ENCODE measurements around the gene C7orf57.

C7orf57 gene

DNA sequence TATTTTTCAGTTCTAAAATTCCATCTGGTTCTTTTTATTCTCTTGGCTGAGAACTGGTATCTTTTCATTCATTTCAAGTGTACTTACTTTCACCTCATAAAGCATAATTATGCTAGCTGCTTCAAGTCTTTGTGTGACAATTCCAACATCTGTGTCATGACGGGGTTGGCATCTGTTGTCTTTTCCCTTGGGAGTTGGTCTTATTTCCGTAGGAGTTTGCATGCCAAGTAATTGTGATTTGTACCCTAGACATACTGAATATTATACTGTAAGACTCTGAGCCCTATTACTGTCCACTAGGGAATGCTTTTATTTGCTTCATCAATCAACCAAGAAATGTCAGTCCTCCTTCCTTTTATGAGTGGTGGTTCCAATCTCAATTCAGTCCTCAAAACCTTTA, 31.3 kb upstream of the C7orf57 start:
- no peak overlapping the region for H3K4me3 ChIP-seq (ENCODE audit: insufficient read depth, low read depth, low read length, poor library complexity, severe bottlenecking)
- no peak overlapping the region for H3K27ac ChIP-seq (ENCODE audit: insufficient read depth, low read length, poor library complexity, severe bottlenecking)
- peaks cover 4% of the 10 kb centered on the region for H3K27me3 ChIP-seq (replicated peaks; ENCODE audit: control insufficient read depth, insufficient read depth, low read length, poor library complexity, severe bottlenecking)
- no peaks in the 10 kb centered on the region for H3K4me1 ChIP-seq (ENCODE audit: control insufficient read depth, insufficient read depth, low read length, poor library complexity, severe bottlenecking)
- no peaks in the 10 kb centered on the region for H3K9me3 ChIP-seq (ENCODE audit: control insufficient read depth, low read length)
- no peaks in the 10 kb centered on the region for H3K36me3 ChIP-seq (ENCODE audit: control insufficient read depth, insufficient read depth, low read length)
- DNase-seq = no peak

- Histone ChIP-seq H3K27me3 (replicated peaks; ENCODE audit: control insufficient read depth, insufficient read depth, low read length, poor library complexity, severe bottlenecking) (peaks cover 4% of the 10 kb centered on the region), H3K4me3 (ENCODE audit: insufficient read depth, low read depth, low read length, poor library complexity, severe bottlenecking) (no peak overlapping the region), H3K4me1 (ENCODE audit: control insufficient read depth, insufficient read depth, low read length, poor library complexity, severe bottlenecking) (no peaks in the 10 kb centered on the region), H3K36me3 (ENCODE audit: control insufficient read depth, insufficient read depth, low read length) (no peaks in the 10 kb centered on the region), H3K9me3 (ENCODE audit: control insufficient read depth, low read length) (no peaks in the 10 kb centered on the region), H3K27ac (ENCODE audit: insufficient read depth, low read length, poor library complexity, severe bottlenecking) (no peak overlapping the region)
- no peak for DNase-seq
These were observed 30.7 kb upstream of the C7orf57 start for GRCh38 chr7:48004638-48005037.

GRCh38 chr7:48006866-48007265, 28.5 kb upstream of the C7orf57 start:
- Histone ChIP-seq H3K4me1 (ENCODE audit: control insufficient read depth, insufficient read depth, low read length, poor library complexity, severe bottlenecking) (no peaks in the 10 kb centered on the region), H3K9me3 (ENCODE audit: control insufficient read depth, low read length) (no peaks in the 10 kb centered on the region), H3K4me3 (ENCODE audit: insufficient read depth, low read depth, low read length, poor library complexity, severe bottlenecking) (no peak overlapping the region), H3K27ac (ENCODE audit: insufficient read depth, low read length, poor library complexity, severe bottlenecking) (no peak overlapping the region), H3K36me3 (ENCODE audit: control insufficient read depth, insufficient read depth, low read length) (no peaks in the 10 kb centered on the region), H3K27me3 (replicated peaks; ENCODE audit: control insufficient read depth, insufficient read depth, low read length, poor library complexity, severe bottlenecking) (peaks cover 4% of the 10 kb centered on the region)
- DNase-seq = no peak

DNA sequence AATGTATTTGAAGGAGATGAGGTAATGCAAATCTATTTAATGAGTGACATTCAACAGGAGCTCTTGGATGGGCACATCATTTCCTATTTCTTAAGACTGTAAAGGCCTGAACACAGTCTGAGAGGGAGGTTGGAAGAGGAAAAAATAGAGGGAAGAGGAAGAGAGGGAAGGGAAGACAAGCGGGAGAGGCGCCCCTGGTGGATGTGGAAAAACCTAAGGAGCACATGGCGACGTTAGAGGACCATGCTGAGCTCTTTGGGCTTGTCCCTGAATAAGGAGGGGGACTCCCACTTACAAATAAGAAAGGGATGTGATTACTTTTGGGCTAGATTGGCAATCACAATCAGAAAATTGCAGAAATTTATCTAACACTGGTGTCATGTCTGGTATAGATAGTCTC, 26.1 kb upstream of the C7orf57 start:
- Histone ChIP-seq H3K36me3 (ENCODE audit: control insufficient read depth, insufficient read depth, low read length) (no peaks in the 10 kb centered on the region), H3K4me1 (ENCODE audit: control insufficient read depth, insufficient read depth, low read length, poor library complexity, severe bottlenecking) (no peaks in the 10 kb centered on the region), H3K4me3 (ENCODE audit: insufficient read depth, low read depth, low read length, poor library complexity, severe bottlenecking) (no peak overlapping the region), H3K9me3 (ENCODE audit: control insufficient read depth, low read length) (no peaks in the 10 kb centered on the region), H3K27ac (ENCODE audit: insufficient read depth, low read length, poor library complexity, severe bottlenecking) (no peak overlapping the region), H3K27me3 (replicated peaks; ENCODE audit: control insufficient read depth, insufficient read depth, low read length, poor library complexity, severe bottlenecking) (peaks cover 4% of the 10 kb centered on the region)
- DNase-seq = no peak

DNA sequence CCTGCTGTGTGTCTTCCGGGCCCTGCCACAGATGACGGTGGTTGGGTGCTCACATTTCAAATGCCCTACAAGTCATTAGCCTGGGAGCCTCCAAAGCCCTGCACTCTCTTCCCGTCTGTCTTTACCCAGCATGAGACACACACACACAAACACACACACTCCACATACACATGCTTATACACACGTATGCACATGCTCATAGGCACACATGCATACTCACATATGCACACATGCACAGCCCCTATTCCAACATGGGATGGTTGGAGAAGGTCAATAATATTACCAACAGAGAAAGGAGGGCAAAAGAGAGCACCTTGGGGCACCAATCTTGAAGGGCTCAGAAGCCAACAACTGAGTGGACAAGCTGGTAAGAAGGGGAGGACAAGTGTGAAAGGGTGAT, 25.4 kb upstream of the C7orf57 start:
- H3K36me3 ChIP-seq (ENCODE audit: control insufficient read depth, insufficient read depth, low read length) = no peaks in the 10 kb centered on the region
- no peak for DNase-seq
- peaks cover 4% of the 10 kb centered on the region for H3K27me3 ChIP-seq (replicated peaks; ENCODE audit: control insufficient read depth, insufficient read depth, low read length, poor library complexity, severe bottlenecking)
- no peaks in the 10 kb centered on the region for H3K4me1 ChIP-seq (ENCODE audit: control insufficient read depth, insufficient read depth, low read length, poor library complexity, severe bottlenecking)
- H3K9me3 ChIP-seq (ENCODE audit: control insufficient read depth, low read length) = no peaks in the 10 kb centered on the region
- no peak overlapping the region for H3K27ac ChIP-seq (ENCODE audit: insufficient read depth, low read length, poor library complexity, severe bottlenecking)
- H3K4me3 ChIP-seq (ENCODE audit: insufficient read depth, low read depth, low read length, poor library complexity, severe bottlenecking) = no peak overlapping the region

GRCh38 chr7:48011323-48011722, 24.0 kb upstream of the C7orf57 start:
- Histone ChIP-seq H3K4me1 (ENCODE audit: control insufficient read depth, insufficient read depth, low read length, poor library complexity, severe bottlenecking) (no peaks in the 10 kb centered on the region), H3K27me3 (replicated peaks; ENCODE audit: control insufficient read depth, insufficient read depth, low read length, poor library complexity, severe bottlenecking) (peaks cover 4% of the 10 kb centered on the region), H3K4me3 (ENCODE audit: insufficient read depth, low read depth, low read length, poor library complexity, severe bottlenecking) (no peak overlapping the region), H3K27ac (ENCODE audit: insufficient read depth, low read length, poor library complexity, severe bottlenecking) (no peak overlapping the region), H3K36me3 (ENCODE audit: control insufficient read depth, insufficient read depth, low read length) (no peaks in the 10 kb centered on the region), H3K9me3 (ENCODE audit: control insufficient read depth, low read length) (no peaks in the 10 kb centered on the region)
- DNase-seq = no peak

GRCh38 chr7:48011951-48012350, 23.4 kb upstream of the C7orf57 start:
- no peaks in the 10 kb centered on the region for H3K4me1 ChIP-seq (ENCODE audit: control insufficient read depth, insufficient read depth, low read length, poor library complexity, severe bottlenecking)
- no peak overlapping the region for H3K27ac ChIP-seq (ENCODE audit: insufficient read depth, low read length, poor library complexity, severe bottlenecking)
- DNase-seq = no peak
- no peaks in the 10 kb centered on the region for H3K9me3 ChIP-seq (ENCODE audit: control insufficient read depth, low read length)
- H3K27me3 ChIP-seq (replicated peaks; ENCODE audit: control insufficient read depth, insufficient read depth, low read length, poor library complexity, severe bottlenecking) = peaks cover 4% of the 10 kb centered on the region
- no peak overlapping the region for H3K4me3 ChIP-seq (ENCODE audit: insufficient read depth, low read depth, low read length, poor library complexity, severe bottlenecking)
- H3K36me3 ChIP-seq (ENCODE audit: control insufficient read depth, insufficient read depth, low read length) = no peaks in the 10 kb centered on the region

GRCh38 chr7:48016641-48017040, 18.7 kb upstream of the C7orf57 start:
- H3K4me1 ChIP-seq (ENCODE audit: control insufficient read depth, insufficient read depth, low read length, poor library complexity, severe bottlenecking) = no peaks in the 10 kb centered on the region
- H3K27ac ChIP-seq (ENCODE audit: insufficient read depth, low read length, poor library complexity, severe bottlenecking) = no peak overlapping the region
- DNase-seq = no peak
- no peaks in the 10 kb centered on the region for H3K27me3 ChIP-seq (replicated peaks; ENCODE audit: control insufficient read depth, insufficient read depth, low read length, poor library complexity, severe bottlenecking)
- no peaks in the 10 kb centered on the region for H3K36me3 ChIP-seq (ENCODE audit: control insufficient read depth, insufficient read depth, low read length)
- H3K4me3 ChIP-seq (ENCODE audit: insufficient read depth, low read depth, low read length, poor library complexity, severe bottlenecking) = no peak overlapping the region
- H3K9me3 ChIP-seq (ENCODE audit: control insufficient read depth, low read length) = no peaks in the 10 kb centered on the region

GRCh38 chr7:48017674-48018073, 17.7 kb upstream of the C7orf57 start:
- H3K36me3 ChIP-seq (ENCODE audit: control insufficient read depth, insufficient read depth, low read length) = no peaks in the 10 kb centered on the region
- DNase-seq = no peak
- no peak overlapping the region for H3K4me3 ChIP-seq (ENCODE audit: insufficient read depth, low read depth, low read length, poor library complexity, severe bottlenecking)
- no peak overlapping the region for H3K27ac ChIP-seq (ENCODE audit: insufficient read depth, low read length, poor library complexity, severe bottlenecking)
- no peaks in the 10 kb centered on the region for H3K9me3 ChIP-seq (ENCODE audit: control insufficient read depth, low read length)
- H3K27me3 ChIP-seq (replicated peaks; ENCODE audit: control insufficient read depth, insufficient read depth, low read length, poor library complexity, severe bottlenecking) = no peaks in the 10 kb centered on the region
- H3K4me1 ChIP-seq (ENCODE audit: control insufficient read depth, insufficient read depth, low read length, poor library complexity, severe bottlenecking) = no peaks in the 10 kb centered on the region

DNA sequence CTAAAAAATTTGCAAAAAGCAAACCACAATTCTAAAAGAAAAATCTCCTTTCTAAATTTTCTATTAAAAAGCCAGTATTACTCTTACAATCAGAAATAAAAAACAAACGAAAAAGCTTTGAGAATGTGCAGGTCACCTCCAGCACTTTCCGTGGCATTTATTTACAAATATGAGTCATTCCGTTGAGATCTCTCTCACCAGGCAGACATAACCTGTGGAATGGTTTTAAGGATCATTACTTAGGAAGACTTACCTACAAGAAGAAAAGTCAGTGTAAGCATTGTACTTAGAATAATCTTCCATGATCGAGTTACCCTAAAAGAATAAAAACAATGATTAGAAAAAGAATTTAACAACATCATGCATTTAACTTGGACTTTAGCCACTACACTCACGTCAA, 9.7 kb upstream of the C7orf57 start:
- H3K4me1 ChIP-seq (ENCODE audit: control insufficient read depth, insufficient read depth, low read length, poor library complexity, severe bottlenecking) = no peaks in the 10 kb centered on the region
- H3K4me3 ChIP-seq (ENCODE audit: insufficient read depth, low read depth, low read length, poor library complexity, severe bottlenecking) = no peak overlapping the region
- H3K27ac ChIP-seq (ENCODE audit: insufficient read depth, low read length, poor library complexity, severe bottlenecking) = no peak overlapping the region
- H3K27me3 ChIP-seq (replicated peaks; ENCODE audit: control insufficient read depth, insufficient read depth, low read length, poor library complexity, severe bottlenecking) = no peaks in the 10 kb centered on the region
- H3K9me3 ChIP-seq (ENCODE audit: control insufficient read depth, low read length) = no peaks in the 10 kb centered on the region
- H3K36me3 ChIP-seq (ENCODE audit: control insufficient read depth, insufficient read depth, low read length) = no peaks in the 10 kb centered on the region
- no peak for DNase-seq

DNA sequence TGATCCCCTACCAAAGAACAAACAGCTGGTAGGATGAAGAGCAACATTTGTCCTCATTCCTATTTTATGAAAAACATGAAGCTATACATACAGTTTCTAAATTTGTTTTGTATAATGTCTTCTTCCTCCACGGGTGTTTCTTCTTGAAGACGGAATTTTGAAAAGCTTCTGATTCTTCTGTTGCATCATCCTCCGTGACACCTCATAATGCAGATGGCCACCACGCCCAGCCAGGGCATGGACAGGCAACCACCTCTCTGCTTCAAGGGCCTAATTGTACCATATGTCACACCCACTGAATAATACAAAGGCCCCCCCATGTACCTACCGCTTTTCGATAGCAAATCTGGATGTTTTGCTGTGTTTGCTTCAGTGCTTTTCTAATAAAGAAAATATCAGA, 6.4 kb upstream of the C7orf57 start, which contains the start of gene SUN3:
Gene SUN3 (minus strand): TSS at position 170 of the 400 bp plus-strand sequence. CDS start 169 bp downstream, at position 1.
- no peak within 1 kb of the TSS for H3K4me3 ChIP-seq (ENCODE audit: insufficient read depth, low read depth, low read length, poor library complexity, severe bottlenecking)
- no peak within 1 kb of the TSS for H3K27ac ChIP-seq (ENCODE audit: insufficient read depth, low read length, poor library complexity, severe bottlenecking)
- no peaks in the 10 kb centered on the region for H3K9me3 ChIP-seq (ENCODE audit: control insufficient read depth, low read length)
- DNase-seq = no peak
- H3K36me3 ChIP-seq (ENCODE audit: control insufficient read depth, insufficient read depth, low read length) = no peaks in the 10 kb centered on the region
- no peaks in the 10 kb centered on the region for H3K4me1 ChIP-seq (ENCODE audit: control insufficient read depth, insufficient read depth, low read length, poor library complexity, severe bottlenecking)
- H3K27me3 ChIP-seq (replicated peaks; ENCODE audit: control insufficient read depth, insufficient read depth, low read length, poor library complexity, severe bottlenecking) = no peaks in the 10 kb centered on the region
